Endodermal cell (in vitro differentiated cells): ENCODE measurements around the gene PADI6. TPM values are rescaled to one million over a fixed set of nuclear protein-coding genes. Genes with fewer than 3 reads are reported as not detected.

Source experiments
- DNase-seq: peaks from one replicate; pipeline ENCODE4 v3.0.0-alpha.2; 2017
- H3K27ac ChIP-seq: 2 replicates; pipeline ENCODE4 v1.5.1; 2013; ENCODE audit warnings: mild to moderate bottlenecking, low read depth, low read length, moderate library complexity
- H3K27me3 ChIP-seq: 2 replicates; pipeline ENCODE4 v1.6.1; 2013; ENCODE audit warnings: mild to moderate bottlenecking, low read length, moderate library complexity; ENCODE audit not compliant: insufficient read depth, control insufficient read depth, poor library complexity, severe bottlenecking
- H3K36me3 ChIP-seq: 2 replicates; pipeline ENCODE4 v1.7.0; 2013; ENCODE audit warnings: mild to moderate bottlenecking, low read length, moderate library complexity; ENCODE audit not compliant: control insufficient read depth, insufficient read depth
- H3K4me1 ChIP-seq: one replicate; pipeline ENCODE4 v1.7.0; 2013; ENCODE audit warnings: low read length; ENCODE audit not compliant: control insufficient read depth, insufficient read depth
- H3K4me3 ChIP-seq: 2 replicates; pipeline ENCODE4 v1.5.1; 2013; ENCODE audit warnings: mild to moderate bottlenecking, low read length, moderate library complexity
- H3K9ac ChIP-seq: 2 replicates; pipeline ENCODE4 v1.6.1; 2013; ENCODE audit warnings: mild to moderate bottlenecking, low read length, moderate library complexity; ENCODE audit not compliant: poor library complexity, severe bottlenecking; ENCODE audit errors: extremely low read depth
- H3K9me3 ChIP-seq: 2 replicates; pipeline ENCODE4 v1.6.1; 2013; ENCODE audit warnings: mild to moderate bottlenecking, low read length, moderate library complexity; ENCODE audit not compliant: control insufficient read depth
- H3K27ac Mint-ChIP-seq: 2 replicates; pipeline ENCODE4 v1.8.0; 2020; ENCODE audit warnings: mixed read lengths
- H3K27me3 Mint-ChIP-seq: 2 replicates; pipeline ENCODE4 v1.8.0; 2021; ENCODE audit warnings: mild to moderate bottlenecking, mixed read lengths; ENCODE audit not compliant: insufficient read depth
- H3K36me3 Mint-ChIP-seq: 2 replicates; pipeline ENCODE4 v1.8.0; 2020; ENCODE audit warnings: low read depth, mixed read lengths
- H3K4me1 Mint-ChIP-seq: 2 replicates; pipeline ENCODE4 v1.8.0; 2020; ENCODE audit warnings: mixed read lengths
- H3K4me3 Mint-ChIP-seq: 2 replicates; pipeline ENCODE4 v1.8.0; 2020; ENCODE audit warnings: mild to moderate bottlenecking, moderate library complexity, mixed read lengths
- H3K9me3 Mint-ChIP-seq: 2 replicates; pipeline ENCODE4 v1.8.0; 2020; ENCODE audit warnings: mild to moderate bottlenecking, mixed read lengths
- CTCF ChIP-seq: fragments of 200-600 bp; sonication (generic); conservative IDR thresholded peaks from 2 replicates; pipeline ENCODE4 v1.5.0; 2021; ENCODE audit warnings: antibody characterized with exemption, mild to moderate bottlenecking
- WGBS, 2 experiments: methylation state at CpG; one replicate each; pipeline versions ENCODE4 v1.1.5 to v1.1.7; 2013; ENCODE audit warnings: missing lambda C conversion rate in 2 of 2, mixed read lengths in 1 of 2; ENCODE audit not compliant: insufficient coverage in 1 of 2, insufficient read length in 1 of 2; 5-methylcytosine and 5-hydroxymethylcytosine counted together
- total RNA-seq, 2 donors: library from RNA; stranded (reverse); fragmentation: NEBNext Ultra II Directional in 1 of 2; extraction: Animal tissue kit (Norgen Biotek cat#: 25700) in 1 of 2; gene quantifications; 2 replicates in 1 of 2; 3 replicates in 1 of 2; pipeline ENCODE4 v1.2.1, GENCODE V29; 2021

The PADI6 gene
- total RNA-seq, 2 donors from 2014 or later = not detected

DNA sequence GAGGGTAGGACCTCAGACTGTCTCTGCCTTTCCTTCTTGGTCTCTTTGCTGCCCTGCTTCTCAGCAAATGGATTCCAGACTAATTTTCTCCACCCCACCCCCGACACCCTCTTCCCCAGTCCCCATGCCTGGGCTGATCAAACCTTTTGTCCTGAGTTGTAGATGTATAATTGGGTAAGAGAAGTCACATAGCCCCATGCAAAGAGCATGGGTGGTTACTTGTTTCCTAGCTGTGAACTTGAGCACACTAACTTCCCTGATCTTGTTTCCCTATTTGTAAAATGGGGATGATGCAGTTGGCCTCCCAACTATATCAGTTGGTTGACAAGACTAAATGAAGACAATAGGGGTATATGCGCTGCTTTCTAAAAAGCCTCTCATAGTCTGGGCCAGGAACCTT, 9.2 kb downstream of the PADI6 start:
- Mint-ChIP-seq H3K4me3 (no peak overlapping the region), H3K36me3 (no peaks in the 10 kb centered on the region)
- H3K9me3 ChIP-seq = no peaks in the 10 kb centered on the region

DNA sequence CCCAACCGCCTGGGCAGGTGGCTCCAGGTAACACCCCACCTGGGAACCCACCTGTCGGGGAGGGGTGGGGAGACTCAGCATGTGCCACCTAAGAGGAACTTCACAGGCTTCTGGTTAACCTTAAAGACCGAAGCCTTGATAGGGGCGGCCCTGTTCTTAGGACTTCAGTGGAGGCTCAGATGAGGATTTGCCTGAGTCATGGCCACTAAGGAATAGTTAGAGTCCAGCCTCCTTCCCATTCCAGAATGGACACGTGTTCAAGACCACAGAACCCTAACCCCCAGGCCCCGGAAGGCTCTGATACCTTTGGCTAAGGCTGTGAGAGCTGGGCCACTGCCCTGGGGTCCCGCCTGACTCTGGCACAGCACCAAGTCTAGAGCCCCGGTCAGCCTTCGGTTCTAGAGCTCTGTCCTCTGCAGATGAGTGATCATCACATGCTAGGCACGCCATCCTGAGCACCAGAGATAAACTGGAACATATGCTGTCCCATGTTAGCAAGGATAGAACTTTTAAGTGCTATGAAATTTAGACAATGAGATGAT, 20.3 kb downstream of the PADI6 start:
- WGBS, 2 experiments = 86 to 87% methylated on average over 10 of the region's 10 CpGs
- no peaks in the 10 kb centered on the region for H3K36me3 Mint-ChIP-seq
- no peak for TF ChIP-seq CTCF
- H3K4me1 Mint-ChIP-seq = no peaks in the 10 kb centered on the region
- no peak overlapping the region for H3K27ac Mint-ChIP-seq
- Histone ChIP-seq H3K4me3 (no peak overlapping the region), H3K27ac (no peak overlapping the region), H3K9ac (no peak overlapping the region), H3K4me1 (no peaks in the 10 kb centered on the region), H3K27me3 (no peaks in the 10 kb centered on the region), H3K36me3 (no peaks in the 10 kb centered on the region), H3K9me3 (no peaks in the 10 kb centered on the region)
- no peaks in the 10 kb centered on the region for H3K27me3 Mint-ChIP-seq
- no peak for DNase-seq
- H3K4me3 Mint-ChIP-seq = no peak overlapping the region
- H3K9me3 Mint-ChIP-seq = no peaks in the 10 kb centered on the region

More for the DNA sequence above, 9.2 kb downstream of the PADI6 start:
- no peak overlapping the region for H3K27ac ChIP-seq
- H3K9ac ChIP-seq = no peak overlapping the region
- 99 to 100% methylated on average over 1 to 2 of the region's 2 CpGs for WGBS, 2 experiments
- H3K4me3 ChIP-seq = no peak overlapping the region
- H3K36me3 ChIP-seq = no peaks in the 10 kb centered on the region
- no peak for TF ChIP-seq CTCF
- Mint-ChIP-seq H3K27me3 (peaks cover 9% of the 10 kb centered on the region), H3K4me1 (peaks cover 17% of the 10 kb centered on the region), H3K9me3 (no peaks in the 10 kb centered on the region), H3K27ac (no peak overlapping the region)
- H3K4me1 ChIP-seq = no peaks in the 10 kb centered on the region
- no peak for DNase-seq
- H3K27me3 ChIP-seq = no peaks in the 10 kb centered on the region

GRCh38 chr1:17393230-17393629, 21.2 kb downstream of the PADI6 start:
- no peak overlapping the region for H3K4me3 Mint-ChIP-seq
- 83 to 93% methylated on average over 6 to 8 of the region's 8 CpGs for WGBS, 2 experiments
- no peaks in the 10 kb centered on the region for H3K9me3 Mint-ChIP-seq
- no peak for TF ChIP-seq CTCF
- Histone ChIP-seq H3K36me3 (no peaks in the 10 kb centered on the region), H3K9ac (no peak overlapping the region), H3K4me1 (no peaks in the 10 kb centered on the region), H3K9me3 (no peaks in the 10 kb centered on the region), H3K27ac (no peak overlapping the region), H3K27me3 (no peaks in the 10 kb centered on the region), H3K4me3 (no peak overlapping the region)
- no peak for DNase-seq
- no peaks in the 10 kb centered on the region for H3K4me1 Mint-ChIP-seq
- H3K27me3 Mint-ChIP-seq = no peaks in the 10 kb centered on the region
- H3K27ac Mint-ChIP-seq = no peak overlapping the region
- no peaks in the 10 kb centered on the region for H3K36me3 Mint-ChIP-seq
